K562 (cell line): ENCODE results near the gene TRAPPC4.

Experiments used
- RB1 ChIP-seq: fragments of 450-650 bp; IDR thresholded peaks from 2 replicates; pipeline ENCODE4 v1.6.1; 2017; ENCODE audit warnings: low read depth, mild to moderate bottlenecking
- TEAD1 ChIP-seq, 2 experiments: fragments of 450-650 bp in 1 of 2; sonication (generic) in 1 of 2; formaldehyde crosslinking; IDR thresholded peaks; 2 replicates each; pipeline versions ENCODE4 v1.4.0 to v1.8.0; 2020 to 2022; ENCODE audit warnings: mild to moderate bottlenecking in 2 of 2, missing genetic modification reagents in 1 of 2
- TF ChIP-seq, protein P1 (sequence below), 3 experiments: IDR thresholded peaks in 2 of 3; conservative IDR thresholded peaks in 1 of 3; 2 replicates each; pipeline ENCODE4 v1.5.1; 2011 to 2012; ENCODE audit warnings: low read length in 3 of 3, mild to moderate bottlenecking in 3 of 3, control low read depth in 2 of 3, improper control_type of control experiment in 1 of 3, inconsistent platforms in 1 of 3, low read depth in 1 of 3, mixed read lengths in 1 of 3, moderate library complexity in 1 of 3; ENCODE audit not compliant: insufficient read depth in 2 of 3
- TF ChIP-seq, protein P2 (sequence below): fragments of 250-450 bp; sonication (Bioruptor Pico); IDR thresholded peaks from 2 replicates; pipeline ENCODE4 v1.5.0; 2022; ENCODE audit warnings: mild to moderate bottlenecking
- TF ChIP-seq, protein P3 (sequence below): fragments of 250-450 bp; sonication (Bioruptor Pico); IDR thresholded peaks from 2 replicates; pipeline ENCODE4 v1.4.0; 2020; ENCODE audit warnings: mild to moderate bottlenecking, moderate library complexity

DNA sequence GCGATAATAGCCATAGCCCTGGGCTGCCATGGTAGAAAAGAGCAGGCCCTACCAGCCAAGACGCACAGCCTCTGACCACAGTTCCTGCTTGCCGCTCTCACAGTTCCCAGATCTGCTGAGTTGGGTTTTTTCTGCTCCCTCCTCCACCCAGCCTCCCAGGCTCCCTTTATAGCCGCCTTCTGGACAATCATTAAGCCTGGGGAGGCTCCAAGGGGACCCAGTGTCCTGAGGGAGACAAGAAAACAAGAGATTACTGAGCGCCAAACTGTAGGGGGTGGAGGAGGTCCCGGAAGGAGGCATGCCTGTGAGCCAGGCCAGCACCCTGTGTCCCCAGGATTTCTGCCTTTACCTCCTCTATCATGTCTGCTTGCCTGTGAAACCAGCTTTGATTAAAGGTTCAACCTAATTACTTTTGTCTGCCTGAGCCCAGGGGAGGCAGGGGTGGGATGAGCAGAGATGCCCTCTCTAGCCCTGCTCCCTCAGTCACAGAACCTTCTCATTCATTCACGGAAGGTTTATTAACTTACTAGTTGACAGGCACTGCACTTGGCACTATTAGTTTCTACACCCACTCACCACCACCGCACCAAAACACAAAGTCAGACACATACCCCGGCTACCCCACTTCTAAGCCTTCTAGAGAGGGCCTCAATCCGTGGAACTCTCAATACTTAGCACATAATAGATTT is 10.9 kb downstream of the TRAPPC4 start:
- TF ChIP-seq, protein P1, sequence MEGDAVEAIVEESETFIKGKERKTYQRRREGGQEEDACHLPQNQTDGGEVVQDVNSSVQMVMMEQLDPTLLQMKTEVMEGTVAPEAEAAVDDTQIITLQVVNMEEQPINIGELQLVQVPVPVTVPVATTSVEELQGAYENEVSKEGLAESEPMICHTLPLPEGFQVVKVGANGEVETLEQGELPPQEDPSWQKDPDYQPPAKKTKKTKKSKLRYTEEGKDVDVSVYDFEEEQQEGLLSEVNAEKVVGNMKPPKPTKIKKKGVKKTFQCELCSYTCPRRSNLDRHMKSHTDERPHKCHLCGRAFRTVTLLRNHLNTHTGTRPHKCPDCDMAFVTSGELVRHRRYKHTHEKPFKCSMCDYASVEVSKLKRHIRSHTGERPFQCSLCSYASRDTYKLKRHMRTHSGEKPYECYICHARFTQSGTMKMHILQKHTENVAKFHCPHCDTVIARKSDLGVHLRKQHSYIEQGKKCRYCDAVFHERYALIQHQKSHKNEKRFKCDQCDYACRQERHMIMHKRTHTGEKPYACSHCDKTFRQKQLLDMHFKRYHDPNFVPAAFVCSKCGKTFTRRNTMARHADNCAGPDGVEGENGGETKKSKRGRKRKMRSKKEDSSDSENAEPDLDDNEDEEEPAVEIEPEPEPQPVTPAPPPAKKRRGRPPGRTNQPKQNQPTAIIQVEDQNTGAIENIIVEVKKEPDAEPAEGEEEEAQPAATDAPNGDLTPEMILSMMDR (IDR thresholded peaks at IDR 0.05 in 2 of 3, conservative IDR thresholded peaks at IDR 0.05 in 1 of 3; ENCODE audit: insufficient read depth in 2 of 3, low read depth in 1 of 3, low read length in 3 of 3): no peak
- TF ChIP-seq, protein P2, sequence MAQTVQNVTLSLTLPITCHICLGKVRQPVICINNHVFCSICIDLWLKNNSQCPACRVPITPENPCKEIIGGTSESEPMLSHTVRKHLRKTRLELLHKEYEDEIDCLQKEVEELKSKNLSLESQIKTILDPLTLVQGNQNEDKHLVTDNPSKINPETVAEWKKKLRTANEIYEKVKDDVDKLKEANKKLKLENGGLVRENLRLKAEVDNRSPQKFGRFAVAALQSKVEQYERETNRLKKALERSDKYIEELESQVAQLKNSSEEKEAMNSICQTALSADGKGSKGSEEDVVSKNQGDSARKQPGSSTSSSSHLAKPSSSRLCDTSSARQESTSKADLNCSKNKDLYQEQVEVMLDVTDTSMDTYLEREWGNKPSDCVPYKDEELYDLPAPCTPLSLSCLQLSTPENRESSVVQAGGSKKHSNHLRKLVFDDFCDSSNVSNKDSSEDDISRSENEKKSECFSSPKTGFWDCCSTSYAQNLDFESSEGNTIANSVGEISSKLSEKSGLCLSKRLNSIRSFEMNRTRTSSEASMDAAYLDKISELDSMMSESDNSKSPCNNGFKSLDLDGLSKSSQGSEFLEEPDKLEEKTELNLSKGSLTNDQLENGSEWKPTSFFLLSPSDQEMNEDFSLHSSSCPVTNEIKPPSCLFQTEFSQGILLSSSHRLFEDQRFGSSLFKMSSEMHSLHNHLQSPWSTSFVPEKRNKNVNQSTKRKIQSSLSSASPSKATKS: no peak
- no peak for TF ChIP-seq TEAD1 (CRISPR knock-in tag; IDR thresholded peaks at IDR 0.05)
- no peak for TF ChIP-seq RB1
- TF ChIP-seq, protein P3, sequence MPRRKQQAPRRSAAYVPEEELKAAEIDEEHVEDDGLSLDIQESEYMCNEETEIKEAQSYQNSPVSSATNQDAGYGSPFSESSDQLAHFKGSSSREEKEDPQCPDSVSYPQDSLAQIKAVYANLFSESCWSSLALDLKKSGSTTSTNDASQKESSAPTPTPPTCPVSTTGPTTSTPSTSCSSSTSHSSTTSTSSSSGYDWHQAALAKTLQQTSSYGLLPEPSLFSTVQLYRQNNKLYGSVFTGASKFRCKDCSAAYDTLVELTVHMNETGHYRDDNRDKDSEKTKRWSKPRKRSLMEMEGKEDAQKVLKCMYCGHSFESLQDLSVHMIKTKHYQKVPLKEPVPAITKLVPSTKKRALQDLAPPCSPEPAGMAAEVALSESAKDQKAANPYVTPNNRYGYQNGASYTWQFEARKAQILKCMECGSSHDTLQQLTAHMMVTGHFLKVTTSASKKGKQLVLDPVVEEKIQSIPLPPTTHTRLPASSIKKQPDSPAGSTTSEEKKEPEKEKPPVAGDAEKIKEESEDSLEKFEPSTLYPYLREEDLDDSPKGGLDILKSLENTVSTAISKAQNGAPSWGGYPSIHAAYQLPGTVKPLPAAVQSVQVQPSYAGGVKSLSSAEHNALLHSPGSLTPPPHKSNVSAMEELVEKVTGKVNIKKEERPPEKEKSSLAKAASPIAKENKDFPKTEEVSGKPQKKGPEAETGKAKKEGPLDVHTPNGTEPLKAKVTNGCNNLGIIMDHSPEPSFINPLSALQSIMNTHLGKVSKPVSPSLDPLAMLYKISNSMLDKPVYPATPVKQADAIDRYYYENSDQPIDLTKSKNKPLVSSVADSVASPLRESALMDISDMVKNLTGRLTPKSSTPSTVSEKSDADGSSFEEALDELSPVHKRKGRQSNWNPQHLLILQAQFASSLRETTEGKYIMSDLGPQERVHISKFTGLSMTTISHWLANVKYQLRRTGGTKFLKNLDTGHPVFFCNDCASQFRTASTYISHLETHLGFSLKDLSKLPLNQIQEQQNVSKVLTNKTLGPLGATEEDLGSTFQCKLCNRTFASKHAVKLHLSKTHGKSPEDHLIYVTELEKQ (CRISPR knock-in tag): no peak
